GM19395 (cell line): ENCODE data around the gene HOXA9.

Source experiments
- ATAC-seq: cut with Tn5 transposase; IDR thresholded peaks from one replicate; pipeline ENCODE4 v1.9.1; 2021; ENCODE audit warnings: mild to moderate bottlenecking, moderate library complexity; ENCODE audit not compliant: unreplicated experiment

The HOXA9 gene

GRCh38 chr7:27116031-27116961 lies 49.0 kb downstream of the HOXA9 start:
- no peak for ATAC-seq

DNA sequence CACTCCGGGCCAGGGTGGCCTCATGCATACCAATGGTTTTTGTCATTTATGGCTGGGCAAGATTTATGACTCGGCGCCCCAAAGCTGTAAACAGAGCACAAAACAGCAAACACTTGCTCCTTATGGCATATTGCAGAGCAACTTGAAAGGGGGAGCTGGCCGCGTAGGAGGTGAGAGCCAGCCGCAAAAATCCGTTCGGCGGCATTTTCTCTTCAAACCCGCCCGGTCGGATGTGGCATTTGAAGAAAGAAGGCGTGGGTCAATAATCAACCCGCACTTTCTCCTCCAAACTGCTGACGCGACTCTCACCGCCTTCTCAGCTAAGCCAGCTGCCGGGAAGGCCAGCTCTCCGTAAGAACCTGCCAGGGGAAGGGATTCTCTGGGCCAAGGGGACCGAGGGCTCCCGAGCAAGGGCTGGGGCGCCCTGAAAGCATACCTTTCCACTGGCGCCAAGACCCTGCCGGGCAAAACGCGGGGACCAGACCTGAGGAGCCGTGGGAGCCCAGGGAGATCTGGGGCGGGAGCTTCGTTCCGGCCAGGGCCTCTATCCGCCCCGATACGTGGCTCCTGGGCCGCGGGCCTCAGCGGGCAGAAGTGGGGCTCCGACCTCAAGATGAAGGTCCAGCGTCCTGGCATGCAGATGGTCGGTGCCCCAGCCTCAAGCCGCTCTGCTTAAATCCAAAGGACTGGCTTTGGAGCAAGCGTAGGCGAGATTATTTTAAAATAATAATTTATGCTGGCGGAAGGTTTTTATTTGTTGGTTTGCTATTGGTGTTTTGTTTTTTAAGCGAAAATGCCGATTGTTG lies 49.9 kb downstream of the HOXA9 start:
- ATAC-seq: no peak

GRCh38 chr7:27114881-27115220 lies 50.5 kb downstream of the HOXA9 start:
- no peak for ATAC-seq

DNA sequence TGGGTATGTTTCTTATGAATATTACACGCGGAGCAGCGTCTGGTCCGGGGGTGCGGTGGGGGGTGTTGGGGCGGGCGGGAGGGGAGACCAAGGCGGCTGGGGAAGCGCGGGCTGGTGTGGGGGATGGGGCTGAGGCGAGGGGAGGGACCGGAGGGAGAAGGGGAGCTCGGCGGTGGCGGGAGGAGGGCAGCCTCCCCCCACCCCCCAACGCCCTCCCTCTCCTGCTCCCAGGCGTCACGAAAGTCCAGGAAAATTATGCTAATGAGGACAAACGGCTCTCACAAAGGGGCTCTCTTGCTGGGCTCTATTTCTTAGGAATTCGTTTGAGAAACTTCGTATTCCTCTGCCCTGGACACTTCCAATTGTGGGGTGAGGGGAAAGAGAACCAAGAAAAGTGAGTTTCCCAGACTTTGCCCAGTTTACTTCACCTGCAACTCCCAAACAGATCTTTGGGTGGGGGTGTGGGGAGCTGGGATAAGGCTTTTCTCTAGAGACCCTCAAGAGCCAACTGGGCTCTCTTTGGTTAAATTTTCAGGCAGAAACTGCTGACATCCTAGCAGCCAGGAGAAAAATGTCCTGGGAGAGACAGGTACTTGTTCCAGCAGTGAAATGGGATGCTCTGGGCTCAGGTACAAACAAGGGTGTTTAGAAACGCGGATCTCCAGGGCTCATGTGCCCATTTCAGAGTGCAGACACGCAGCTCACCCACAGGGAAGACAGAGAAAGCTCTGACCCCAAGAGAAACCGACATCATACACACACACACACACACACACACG lies 51.2 kb downstream of the HOXA9 start:
- no peak for ATAC-seq

- no peak for ATAC-seq
Measured at GRCh38 chr7:27112955-27113949, 52.1 kb downstream of the HOXA9 start.
